HG02759 (cell line): ENCODE measurements around the gene HPX.

Source experiments
- ATAC-seq: cut with Tn5 transposase; IDR thresholded peaks from one replicate; pipeline ENCODE4 v1.9.1; 2021; ENCODE audit warnings: mild to moderate bottlenecking, moderate library complexity; ENCODE audit not compliant: unreplicated experiment

Gene HPX

GRCh38 chr11:6468712-6469495, 28.1 kb upstream of the HPX start:
- peak; percentile 73 for ATAC-seq

DNA sequence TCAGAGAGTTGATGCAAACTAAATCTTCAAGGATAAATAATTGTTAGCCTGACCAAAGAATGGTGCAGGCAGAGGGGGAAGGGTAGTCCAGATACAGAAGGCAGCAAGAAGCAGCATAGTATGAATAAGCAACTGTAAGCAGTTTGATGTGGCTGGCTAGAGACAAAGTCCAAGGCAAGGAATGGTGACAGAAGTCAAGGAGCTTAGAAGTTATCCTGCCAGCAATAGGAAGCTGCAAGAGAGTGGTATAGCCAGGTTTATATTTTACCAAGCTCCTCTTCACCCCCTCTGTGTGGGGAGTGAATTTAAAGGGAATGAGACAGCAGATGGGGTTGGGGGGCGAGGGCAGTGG, 18.3 kb upstream of the HPX start:
- ATAC-seq = no peak

GRCh38 chr11:6458352-6459098, 17.7 kb upstream of the HPX start:
- ATAC-seq = no peak

- ATAC-seq = no peak
Observed at GRCh38 chr11:6457581-6458320, 17.0 kb upstream of the HPX start.

- no peak for ATAC-seq
Observed at GRCh38 chr11:6456361-6457073, 15.7 kb upstream of the HPX start.

DNA sequence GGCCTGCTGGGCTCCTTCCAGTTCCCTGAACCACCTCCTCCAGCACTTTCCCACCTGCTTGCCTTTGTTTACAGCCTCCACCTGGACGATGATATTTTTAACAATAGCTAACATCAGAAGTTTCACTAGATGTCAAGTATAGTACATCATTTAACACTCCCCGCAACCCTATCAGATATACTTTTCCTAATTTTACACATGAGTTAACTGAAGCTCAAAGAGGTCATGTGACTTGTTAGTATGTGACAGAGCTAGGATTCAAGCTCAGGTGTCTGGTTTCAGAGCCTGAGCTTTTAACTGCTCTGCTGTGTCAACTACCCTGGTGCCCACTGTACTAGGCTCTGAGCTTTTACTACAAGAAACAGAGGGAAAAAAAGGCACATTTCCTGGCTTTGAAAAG, 14.3 kb upstream of the HPX start:
- ATAC-seq = no peak

GRCh38 chr11:6453152-6453551, 12.4 kb upstream of the HPX start:
- no peak for ATAC-seq

GRCh38 chr11:6452219-6452618, 11.4 kb upstream of the HPX start:
- ATAC-seq = no peak

- ATAC-seq = no peak
Observed at GRCh38 chr11:6448574-6448973, 7.8 kb upstream of the HPX start.

- ATAC-seq = peak; percentile 74
Observed at GRCh38 chr11:6443269-6444003, 2.6 kb upstream of the HPX start.

GRCh38 chr11:6442441-6442840, 1.7 kb upstream of the HPX start:
- no peak for ATAC-seq

- no peak for ATAC-seq
Observed at GRCh38 chr11:6438979-6439571, 1.7 kb downstream of the HPX start.

GRCh38 chr11:6437993-6438392, 2.8 kb downstream of the HPX start:
- ATAC-seq = no peak

- ATAC-seq = no peak
Observed at GRCh38 chr11:6437423-6437822, 3.4 kb downstream of the HPX start.

DNA sequence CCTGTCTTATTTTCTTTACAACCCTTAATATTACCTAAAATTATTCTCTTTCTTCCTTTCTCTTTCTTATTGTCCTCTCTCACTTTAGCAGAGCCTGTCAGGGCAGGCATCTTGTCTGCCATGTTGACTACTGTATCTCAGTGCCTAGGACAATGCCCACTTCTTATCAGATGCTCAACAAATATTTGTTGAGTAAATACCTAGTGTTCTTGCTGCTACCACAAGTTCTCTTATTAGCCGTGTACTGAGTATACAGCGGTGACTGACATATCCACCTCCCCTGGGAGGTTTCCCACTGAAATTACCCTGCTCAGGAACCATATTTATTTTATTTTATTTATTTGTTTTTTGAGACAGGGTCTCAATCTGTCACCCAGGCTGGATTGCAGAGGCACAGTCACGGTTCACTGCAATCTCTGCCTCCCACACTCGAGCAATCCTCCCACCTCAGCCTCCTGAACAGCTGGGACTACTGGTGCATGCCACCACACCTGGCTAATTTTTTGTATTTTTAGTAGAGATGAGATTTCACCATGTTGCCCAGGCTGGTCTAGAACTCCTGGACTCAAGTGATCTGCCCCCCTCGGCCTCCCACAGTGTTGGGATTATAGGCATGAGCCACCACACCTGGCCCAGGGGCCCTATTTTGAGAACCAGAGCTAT, 6.7 kb downstream of the HPX start:
- no peak for ATAC-seq

- no peak for ATAC-seq
Observed at GRCh38 chr11:6431861-6432260, 8.9 kb downstream of the HPX start.

DNA sequence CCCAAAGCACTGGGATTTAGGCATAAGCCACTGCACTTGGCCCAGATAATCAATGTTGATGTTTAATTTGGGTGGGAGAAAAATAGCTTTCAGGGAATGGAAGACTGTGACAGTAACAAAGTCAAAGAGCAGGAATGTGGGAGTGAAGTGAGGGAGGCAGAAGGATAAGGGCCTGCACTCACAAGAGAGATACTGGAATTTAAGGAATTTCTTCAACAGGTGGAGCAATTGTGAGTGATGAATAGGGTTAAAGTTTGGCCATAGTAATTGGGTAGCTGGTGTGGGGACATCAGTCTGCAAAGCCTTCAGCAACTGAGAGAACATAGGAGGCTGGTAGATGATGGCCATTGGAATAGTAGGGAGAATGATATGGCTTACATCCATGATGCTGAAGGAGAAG, 13.3 kb downstream of the HPX start:
- no peak for ATAC-seq

DNA sequence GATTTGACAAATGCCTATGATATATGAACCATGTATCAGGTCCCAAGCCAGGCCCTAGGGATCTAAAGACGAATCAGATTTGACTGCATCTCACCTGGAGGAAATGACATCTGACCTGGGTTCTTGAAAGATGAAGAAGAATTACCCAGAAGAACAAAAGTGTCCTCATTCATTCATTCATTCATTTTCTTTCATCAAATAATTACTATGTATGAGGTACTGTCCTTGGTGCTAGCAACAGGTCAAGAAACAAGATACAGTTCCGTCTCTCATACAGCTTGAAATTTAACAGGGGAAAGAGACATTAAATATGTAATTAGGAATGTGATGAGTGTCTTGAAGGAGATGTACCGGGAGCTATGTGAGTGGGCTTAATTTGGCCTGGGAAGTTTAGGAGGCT, 20.1 kb downstream of the HPX start:
- ATAC-seq = no peak

GRCh38 chr11:6419009-6419631, 21.7 kb downstream of the HPX start, which contains the start of gene APBB1:
APBB1 (minus strand) TSS chr11:6419094; CDS start chr11:6411347, 7,747 bp downstream.
- peak; percentile 70 for ATAC-seq
